Measurements from ENCODE around the gene MTFR1L. TPM values are rescaled to one million over a fixed set of nuclear protein-coding genes. Genes with fewer than 3 reads are reported as not detected.

The MTFR1L gene
- total RNA-seq, 2 experiments from 2014 or later, result 35.3 to 43.4 TPM

- Histone ChIP-seq H3K36me3 (ENCODE audit: insufficient read depth, low read length) (no peaks in the 10 kb centered on the region), H2AFZ (ENCODE audit: low read length) (no peak overlapping the region), H4K20me1 (ENCODE audit: insufficient read depth, low read length) (no peaks in the 10 kb centered on the region), H3K9me2 (ENCODE audit: insufficient read depth, low read length) (no peaks in the 10 kb centered on the region), H3K4me2 (ENCODE audit: low read length) (no peak overlapping the region), H3K27ac (ENCODE audit: low read depth, low read length, poor library complexity, severe bottlenecking) (no peak overlapping the region), H3K9me3 (ENCODE audit: low read length) (no peaks in the 10 kb centered on the region), H3K4me1 (ENCODE audit: insufficient read depth, low read length, poor library complexity, severe bottlenecking) (peaks cover 40% of the 10 kb centered on the region), H3K4me3 (ENCODE audit: low read depth, low read length, poor library complexity, severe bottlenecking) (no peak overlapping the region), H3K79me2 (ENCODE audit: insufficient read depth, low read depth, low read length) (no peaks in the 10 kb centered on the region)
- BruUV-seq (replicated peaks), result no TSS peak
- ChIA-PET POLR2A (no interaction called here), CTCF (ENCODE audit: unreplicated experiment) (interaction anchor here (0.7 to 0.8 kb wide), 2 partner anchors 13 to 22 kb away, joined by 3 to 4 read pairs; no protein-coding TSS in a partner anchor)
- DNase-seq (ENCODE audit: low spot score), result peak; percentile 43
- TF ChIP-seq EZH2phosphoT487 (IDR thresholded peaks at IDR 0.05; ENCODE audit: borderline replicate concordance, low read depth, low read length) (no peak), CTCF (conservative IDR thresholded peaks at IDR 0.05; ENCODE audit: low read length) (peak; percentile 74)
- intact Hi-C loops (cut with micrococcal nuclease; ENCODE audit: unreplicated experiment), result loop anchor here (2.0 to 5.0 kb wide), 2 partner anchors 181 to 296 kb away; partner anchors contain the start of gene MAN1C1
Measured at GRCh38 chr1:25797939-25798338, 21.8 kb upstream of the MTFR1L start.

DNA sequence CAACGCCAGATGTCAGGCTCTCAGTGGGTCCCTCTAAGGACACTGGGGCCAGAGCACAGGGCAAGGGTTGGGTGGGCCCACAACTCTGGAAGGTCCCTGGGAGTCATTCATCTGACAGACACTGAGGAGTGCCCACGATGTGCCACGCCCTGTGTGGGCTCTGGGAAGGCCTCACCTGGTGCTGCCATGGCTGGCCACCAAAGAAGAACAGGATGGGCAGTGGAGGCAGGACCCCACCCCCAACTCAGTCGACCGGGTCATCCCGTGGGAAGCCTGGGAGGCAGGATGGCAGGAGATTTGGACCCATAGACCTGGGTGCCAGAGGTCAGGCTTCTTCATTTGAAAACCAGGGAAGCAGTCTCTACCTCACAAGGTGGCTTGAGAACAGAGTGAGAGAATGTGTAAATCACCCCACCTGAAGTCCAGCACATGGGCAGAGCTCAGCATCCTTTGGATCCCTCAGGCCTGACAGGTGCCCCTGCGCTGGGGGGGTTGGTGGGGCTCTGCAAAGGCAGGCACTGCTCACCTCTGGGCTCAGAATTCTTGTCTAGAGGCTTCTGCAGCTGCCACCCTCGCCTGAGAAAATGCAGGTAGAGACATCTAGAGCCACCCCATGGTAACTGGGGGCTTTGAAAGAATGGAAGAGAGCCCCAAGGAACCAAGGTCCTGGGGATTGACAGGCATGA lies 20.9 kb upstream of the MTFR1L start:
- Histone ChIP-seq H3K9me2 (ENCODE audit: insufficient read depth, low read length) (no peaks in the 10 kb centered on the region), H3K4me3 (ENCODE audit: low read depth, low read length, poor library complexity, severe bottlenecking) (no peak overlapping the region), H3K79me2 (ENCODE audit: insufficient read depth, low read depth, low read length) (no peaks in the 10 kb centered on the region), H2AFZ (ENCODE audit: low read length) (no peak overlapping the region), H3K9me3 (ENCODE audit: low read length) (no peaks in the 10 kb centered on the region), H3K27ac (ENCODE audit: low read depth, low read length, poor library complexity, severe bottlenecking) (no peak overlapping the region), H3K4me1 (ENCODE audit: insufficient read depth, low read length, poor library complexity, severe bottlenecking) (peaks cover 47% of the 10 kb centered on the region), H3K36me3 (ENCODE audit: insufficient read depth, low read length) (no peaks in the 10 kb centered on the region), H4K20me1 (ENCODE audit: insufficient read depth, low read length) (no peaks in the 10 kb centered on the region), H3K4me2 (ENCODE audit: low read length) (no peak overlapping the region)
- intact Hi-C loops (cut with micrococcal nuclease; ENCODE audit: unreplicated experiment), result loop anchor here (5.0 kb wide), 1 partner anchor 297 kb away; no protein-coding TSS in a partner anchor
- no peak for DNase-seq (ENCODE audit: low spot score)
- POLR2A ChIA-PET, result no interaction called here
- TF ChIP-seq CTCF (conservative IDR thresholded peaks at IDR 0.05; ENCODE audit: low read length), result 0 out of 2 replicates have a peak, but pooled peaks have one; percentile 12
- no peak for TF ChIP-seq EZH2phosphoT487 (IDR thresholded peaks at IDR 0.05; ENCODE audit: borderline replicate concordance, low read depth, low read length)
- CTCF ChIA-PET (ENCODE audit: unreplicated experiment), result interaction anchor here (0.5 to 0.7 kb wide), 2 partner anchors 21 to 223 kb away, joined by 4 read pairs; no protein-coding TSS in a partner anchor
- BruUV-seq (replicated peaks), result no TSS peak

All from OCI-LY7 (cell line).